ENCODE measurements around the gene NIM1K. TPM values are rescaled to one million over a fixed set of nuclear protein-coding genes. Genes with fewer than 3 reads are reported as not detected.

Gene NIM1K
- polyA plus RNA-seq, 1 of the 3 experiments (the other 2 are of a cell fraction), result 0.16 TPM

- TF ChIP-seq USF2 (IDR thresholded peaks at IDR 0.05; ENCODE audit: borderline replicate concordance, low read depth, low read length) (no peak), CHD2 (IDR thresholded peaks at IDR 0.05; ENCODE audit: low read length, partially characterized antibody) (no peak), CTCF (IDR thresholded peaks at IDR 0.05) (no peak), FOXM1 (IDR thresholded peaks at IDR 0.05; ENCODE audit: low read depth) (no peak), RFX5 (IDR thresholded peaks at IDR 0.05; ENCODE audit: low read length) (no peak), EZH2phosphoT487 (IDR thresholded peaks at IDR 0.05; ENCODE audit: borderline replicate concordance, low read depth) (no peak), POLR2AphosphoS5 (IDR thresholded peaks at IDR 0.05; ENCODE audit: low read depth, low read length) (no peak), RAD21 (IDR thresholded peaks at IDR 0.05; ENCODE audit: low read length) (no peak), ZBTB33 (IDR thresholded peaks at IDR 0.05; ENCODE audit: borderline replicate concordance, low read depth) (no peak), TAF1 (IDR thresholded peaks at IDR 0.05; ENCODE audit: borderline replicate concordance, low read depth, low read length) (no peak), ELF1 (IDR thresholded peaks at IDR 0.05) (no peak), TEAD4 (IDR thresholded peaks at IDR 0.05; ENCODE audit: borderline replicate concordance, insufficient read depth) (no peak), REST (IDR thresholded peaks at IDR 0.05; ENCODE audit: low read depth, low read length) (no peak), USF1 (IDR thresholded peaks at IDR 0.05; ENCODE audit: borderline replicate concordance, low read depth) (no peak), NFIC (IDR thresholded peaks at IDR 0.05; ENCODE audit: borderline replicate concordance) (no peak), RCOR1 (IDR thresholded peaks at IDR 0.05; ENCODE audit: low read length) (no peak)
- H4K20me1 ChIP-seq (ENCODE audit: insufficient read depth), result no peaks in the 10 kb centered on the region
- H3F3A ChIP-seq (replicated peaks; ENCODE audit: insufficient read depth), result no peaks in the 10 kb centered on the region
- no peaks in the 10 kb centered on the region for H3K36me3 ChIP-seq (replicated peaks in 1 of 2; ENCODE audit: control insufficient read depth in 1 of 2, insufficient read depth in 2 of 2, low read length in 1 of 2)
- H2AFZ ChIP-seq (ENCODE audit: low read depth), result no peak overlapping the region
- no peaks in the 10 kb centered on the region for H3K9me2 ChIP-seq
- POLR2A ChIA-PET, result no interaction called here
- 56% methylated on average over 1 of the region's 1 CpG for WGBS (ENCODE audit: low lambda C conversion rate)
- H3K9me3 ChIP-seq, result no peaks in the 10 kb centered on the region
- no peak overlapping the region for H3K4me3 ChIP-seq (ENCODE audit: low read depth in 2 of 2, low read length in 1 of 2)
- no peak overlapping the region for H3K9ac ChIP-seq
- CTCF ChIA-PET, result interaction anchor here (0.6 kb wide), 1 partner anchor 218 kb away, joined by 3 read pairs; no protein-coding TSS in a partner anchor
- no peak overlapping the region for H3K27ac ChIP-seq (ENCODE audit: low read depth in 2 of 2, low read length in 1 of 2)
- no peak for DNase-seq
- peaks cover 9% of the 10 kb centered on the region; the same call in 1 of the 2 replicates for H3K27me3 ChIP-seq (ENCODE audit: insufficient read depth)
- H3K79me2 ChIP-seq (ENCODE audit: insufficient read depth), result no peaks in the 10 kb centered on the region
- no peak overlapping the region for H3K4me2 ChIP-seq
- no peaks in the 10 kb centered on the region; a peak in 1 of 4 replicates for H3K4me1 ChIP-seq (ENCODE audit: control insufficient read depth in 1 of 2, insufficient read depth in 2 of 2, low read depth in 1 of 2, low read length in 1 of 2)
Observed at GRCh38 chr5:43270645-43271044, 78.6 kb downstream of the NIM1K start.
